Osteocyte (in vitro differentiated cells): ENCODE data around the gene FNIP2. TPM values are rescaled to one million over a fixed set of nuclear protein-coding genes. Genes with fewer than 3 reads are reported as not detected.

Source experiments
- DNase-seq: peaks from one replicate; pipeline ENCODE4 v3.0.0; 2021; ENCODE audit warnings: mixed read lengths; ENCODE audit not compliant: unreplicated experiment; ENCODE audit errors: extremely low spot score
- H3K27ac Mint-ChIP-seq: one replicate; pipeline ENCODE4 v1.8.0; 2021; ENCODE audit warnings: mild to moderate bottlenecking, mixed read lengths; ENCODE audit not compliant: unreplicated experiment
- H3K27me3 Mint-ChIP-seq: one replicate; pipeline ENCODE4 v1.8.0; 2021; ENCODE audit warnings: mixed read lengths; ENCODE audit not compliant: unreplicated experiment
- H3K36me3 Mint-ChIP-seq: one replicate; pipeline ENCODE4 v1.8.0; 2021; ENCODE audit warnings: mixed read lengths; ENCODE audit not compliant: unreplicated experiment
- H3K4me1 Mint-ChIP-seq: one replicate; pipeline ENCODE4 v1.8.0; 2021; ENCODE audit warnings: mixed read lengths; ENCODE audit not compliant: unreplicated experiment
- H3K4me3 Mint-ChIP-seq: one replicate; pipeline ENCODE4 v1.8.0; 2021; ENCODE audit warnings: mild to moderate bottlenecking, moderate library complexity, mixed read lengths; ENCODE audit not compliant: unreplicated experiment
- H3K9me3 Mint-ChIP-seq: one replicate; pipeline ENCODE4 v1.8.0; 2021; ENCODE audit warnings: mixed read lengths; ENCODE audit not compliant: unreplicated experiment
- total RNA-seq: library from RNA; stranded (reverse); gene quantifications from 2 replicates; pipeline ENCODE4 v1.2.1, GENCODE V29; 2021
- TF ChIP-seq, protein P1 (sequence below): fragments of 200-600 bp; sonication (generic); IDR thresholded peaks from 2 replicates; pipeline ENCODE4 v1.5.0; 2021; ENCODE audit warnings: antibody characterized with exemption, mild to moderate bottlenecking, moderate library complexity

FNIP2 gene
- total RNA-seq, 1 donor from 2014 or later = 14.4 TPM

DNA sequence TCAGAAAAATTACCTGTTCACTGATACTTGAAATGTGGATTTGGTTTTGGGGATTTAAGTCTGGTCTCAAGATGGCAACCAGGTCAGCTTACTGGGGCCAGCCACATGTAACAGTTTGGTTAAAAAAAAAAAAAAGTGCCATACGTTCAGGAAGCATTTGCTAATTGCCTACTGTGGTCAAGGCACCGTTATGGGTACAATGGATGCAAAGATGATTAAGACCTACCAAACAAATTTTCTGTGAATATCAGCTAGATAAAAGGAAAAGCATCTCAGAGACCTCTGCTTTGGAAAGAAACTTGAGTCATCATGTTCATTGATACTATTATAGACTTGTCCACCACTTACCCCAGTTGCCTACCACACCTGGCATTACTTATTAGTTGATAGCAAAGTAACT lies 80.9 kb downstream of the FNIP2 start:
- no peaks in the 10 kb centered on the region for H3K4me1 Mint-ChIP-seq
- no peak for DNase-seq
- H3K9me3 Mint-ChIP-seq = no peaks in the 10 kb centered on the region
- no peak overlapping the region for H3K4me3 Mint-ChIP-seq
- peaks cover 1% of the 10 kb centered on the region for H3K36me3 Mint-ChIP-seq
- no peak overlapping the region for H3K27ac Mint-ChIP-seq
- TF ChIP-seq, protein P1, sequence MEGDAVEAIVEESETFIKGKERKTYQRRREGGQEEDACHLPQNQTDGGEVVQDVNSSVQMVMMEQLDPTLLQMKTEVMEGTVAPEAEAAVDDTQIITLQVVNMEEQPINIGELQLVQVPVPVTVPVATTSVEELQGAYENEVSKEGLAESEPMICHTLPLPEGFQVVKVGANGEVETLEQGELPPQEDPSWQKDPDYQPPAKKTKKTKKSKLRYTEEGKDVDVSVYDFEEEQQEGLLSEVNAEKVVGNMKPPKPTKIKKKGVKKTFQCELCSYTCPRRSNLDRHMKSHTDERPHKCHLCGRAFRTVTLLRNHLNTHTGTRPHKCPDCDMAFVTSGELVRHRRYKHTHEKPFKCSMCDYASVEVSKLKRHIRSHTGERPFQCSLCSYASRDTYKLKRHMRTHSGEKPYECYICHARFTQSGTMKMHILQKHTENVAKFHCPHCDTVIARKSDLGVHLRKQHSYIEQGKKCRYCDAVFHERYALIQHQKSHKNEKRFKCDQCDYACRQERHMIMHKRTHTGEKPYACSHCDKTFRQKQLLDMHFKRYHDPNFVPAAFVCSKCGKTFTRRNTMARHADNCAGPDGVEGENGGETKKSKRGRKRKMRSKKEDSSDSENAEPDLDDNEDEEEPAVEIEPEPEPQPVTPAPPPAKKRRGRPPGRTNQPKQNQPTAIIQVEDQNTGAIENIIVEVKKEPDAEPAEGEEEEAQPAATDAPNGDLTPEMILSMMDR = no peak
- H3K27me3 Mint-ChIP-seq = no peaks in the 10 kb centered on the region

DNA sequence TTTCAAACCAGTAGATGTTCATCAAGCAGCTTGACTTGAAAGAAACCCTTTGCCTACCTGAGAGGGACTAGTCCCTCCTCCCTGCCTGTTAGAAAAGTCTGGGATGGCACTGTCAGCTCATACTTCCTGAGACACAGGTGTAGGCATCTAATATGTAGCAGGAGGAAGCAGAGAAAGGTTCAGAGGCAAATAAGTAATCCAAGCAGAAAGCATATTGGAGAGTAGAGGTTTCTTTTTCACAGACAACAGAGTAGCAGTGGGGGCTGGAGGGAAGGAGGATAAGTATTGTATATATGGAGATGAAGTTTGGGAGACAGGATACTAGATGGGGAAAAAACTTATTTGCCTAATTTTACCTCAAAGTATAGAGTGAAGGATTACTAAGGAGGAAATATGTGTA lies 81.5 kb downstream of the FNIP2 start:
- H3K27ac Mint-ChIP-seq = no peak overlapping the region
- peaks cover 1% of the 10 kb centered on the region for H3K36me3 Mint-ChIP-seq
- TF ChIP-seq, protein P1 = no peak
- DNase-seq = no peak
- no peaks in the 10 kb centered on the region for H3K9me3 Mint-ChIP-seq
- no peaks in the 10 kb centered on the region for H3K4me1 Mint-ChIP-seq
- H3K27me3 Mint-ChIP-seq = no peaks in the 10 kb centered on the region
- H3K4me3 Mint-ChIP-seq = no peak overlapping the region

DNA sequence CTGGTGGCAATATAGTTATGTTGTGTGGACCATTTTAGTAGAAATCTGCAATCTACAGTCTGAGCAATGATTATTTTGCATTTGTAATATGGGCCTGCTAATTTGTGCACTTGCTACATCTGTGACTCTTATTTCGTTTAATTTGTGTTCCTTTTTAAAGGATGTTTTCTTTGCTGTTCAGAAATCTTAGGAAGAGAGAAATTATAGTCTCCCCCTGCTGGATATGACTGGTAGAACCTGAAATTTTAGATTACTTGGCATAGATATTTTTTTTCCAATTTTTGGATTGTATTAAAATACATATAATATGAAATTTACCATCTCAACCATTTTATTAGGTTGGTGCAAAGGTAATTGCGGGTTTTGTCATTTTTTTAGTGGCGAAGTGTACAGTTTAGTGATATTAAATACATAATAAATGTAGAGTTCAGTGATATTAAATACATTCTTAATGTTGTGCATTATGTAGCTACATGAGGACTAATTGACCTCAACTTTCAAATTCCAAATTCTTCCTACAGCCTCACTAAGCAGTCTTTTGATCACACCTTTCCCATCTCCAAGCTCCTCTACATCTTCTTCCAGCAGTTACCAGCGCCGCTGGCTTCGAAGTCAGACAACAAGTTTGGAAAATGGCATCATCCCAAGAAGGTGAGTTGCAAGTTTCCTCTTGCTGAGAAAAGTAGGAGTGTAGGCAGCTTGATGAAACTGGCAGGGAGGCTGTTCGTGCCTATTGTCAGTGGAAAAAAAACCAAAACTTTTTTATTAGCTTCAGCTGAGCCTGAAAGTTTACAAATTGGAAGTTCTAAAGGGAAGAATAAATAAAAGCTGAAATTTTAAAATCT lies 82.2 kb downstream of the FNIP2 start:
- H3K27ac Mint-ChIP-seq = no peak overlapping the region
- TF ChIP-seq, protein P1 = peak; percentile 71
- no peak for DNase-seq
- H3K9me3 Mint-ChIP-seq = no peaks in the 10 kb centered on the region
- H3K4me3 Mint-ChIP-seq = no peak overlapping the region
- H3K27me3 Mint-ChIP-seq = no peaks in the 10 kb centered on the region
- H3K36me3 Mint-ChIP-seq = peaks cover 1% of the 10 kb centered on the region
- H3K4me1 Mint-ChIP-seq = no peaks in the 10 kb centered on the region

DNA sequence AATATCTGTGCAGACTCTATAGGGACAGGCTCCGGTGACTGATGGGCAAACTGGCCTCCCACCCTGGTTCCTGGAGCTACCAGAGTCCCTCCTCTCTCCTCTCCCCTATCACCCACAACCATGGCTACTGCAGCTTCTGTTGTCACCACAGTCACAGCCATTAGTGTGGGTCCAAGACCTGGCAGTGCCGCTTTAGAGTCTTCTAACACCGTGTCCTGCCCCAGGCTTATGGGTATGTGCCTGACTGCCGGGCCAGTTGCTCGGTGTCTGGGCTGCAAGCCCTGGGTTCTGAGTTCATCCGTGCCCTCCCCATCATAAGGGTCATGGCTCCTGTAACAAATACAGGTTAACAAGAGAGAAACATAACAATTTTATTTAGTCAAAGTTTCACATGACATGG lies 85.4 kb downstream of the FNIP2 start:
- Mint-ChIP-seq H3K27me3 (no peaks in the 10 kb centered on the region), H3K27ac (no peak overlapping the region), H3K4me1 (peaks cover 13% of the 10 kb centered on the region), H3K4me3 (no peak overlapping the region), H3K9me3 (no peaks in the 10 kb centered on the region), H3K36me3 (peaks cover 6% of the 10 kb centered on the region)
- TF ChIP-seq, protein P1 = no peak
- no peak for DNase-seq

DNA sequence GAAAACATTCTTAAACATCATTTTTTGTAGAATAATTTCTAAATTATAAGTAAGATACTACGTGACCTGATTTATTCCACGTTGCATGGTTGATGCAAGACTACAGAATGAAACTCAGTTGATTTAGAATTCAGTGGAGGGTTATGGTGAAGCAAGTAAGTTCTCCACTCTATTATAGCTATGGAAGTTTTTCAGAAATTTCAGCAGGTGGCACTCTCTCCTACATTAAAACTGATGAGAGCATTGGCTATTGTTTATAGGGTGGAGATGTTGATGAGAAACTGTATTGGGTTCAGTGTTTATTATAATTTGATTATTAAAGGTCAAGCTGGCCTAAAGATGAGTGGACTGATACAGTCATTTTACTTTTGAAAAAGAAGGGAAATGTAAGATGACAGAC lies 88.0 kb downstream of the FNIP2 start:
- Mint-ChIP-seq H3K9me3 (no peaks in the 10 kb centered on the region), H3K4me3 (no peak overlapping the region), H3K27ac (no peak overlapping the region), H3K4me1 (peaks cover 13% of the 10 kb centered on the region), H3K27me3 (no peaks in the 10 kb centered on the region), H3K36me3 (peaks cover 23% of the 10 kb centered on the region)
- DNase-seq = no peak
- TF ChIP-seq, protein P1 = peak; percentile 72
